HCT116 (cell line): ENCODE measurements around the gene NSMF. TPM values are rescaled to one million over a fixed set of nuclear protein-coding genes. Genes with fewer than 3 reads are reported as not detected.

Source experiments
- ATAC-seq: fragments of 200-7000 bp; cut with Tn5 transposase; 2 replicates; pipeline ENCODE4 v1.9.1; 2020; ENCODE audit warnings: mild to moderate bottlenecking, moderate library complexity
- BruUV-seq: library from RNA; stranded (reverse); fragments of 400-500 nt; replicated peaks from 2 replicates; lab custom pipeline; 2021; lab: Mats Ljungman, UMichigan
- CTCF ChIA-PET: fragments of 300-600 bp; sonication (Branson Sonifier 250); formaldehyde crosslinking; loops from one replicate; lab custom pipeline; 2021; ENCODE audit warnings: antibody characterized with exemption; lab: Charles Lee
- POLR2A ChIA-PET: fragments of 300-600, 350-600 bp; sonication (Branson Sonifier 250); formaldehyde crosslinking; loops from one replicate; lab custom pipeline; 2021; ENCODE audit warnings: antibody characterized with exemption; lab: Charles Lee
- RAD21 ChIA-PET, 2 experiments: fragments of 300-600 bp; sonication (Branson Sonifier 250); formaldehyde crosslinking; loops; one replicate each; lab custom pipeline; 2023; ENCODE audit warnings: low total read pairs in 2 of 2; ENCODE audit not compliant: uncharacterized antibody in 2 of 2, unreplicated experiment in 2 of 2, low non-redundant PET in 1 of 2; lab: Charles Lee
- DNase-seq: peaks from one replicate; pipeline ENCODE4 v3.0.0-alpha.2; 2010; ENCODE audit warnings: low read depth, low spot score
- H2AFZ ChIP-seq: fragments of 200-600 bp; shearing (Covaris generic), sonication (generic); 2 replicates; pipeline ENCODE4 v1.6.1; 2017; ENCODE audit warnings: low read depth, mixed run types, mixed read lengths, antibody characterized with exemption, low read length; ENCODE audit not compliant: poor library complexity, severe bottlenecking
- H3K27ac ChIP-seq: 2 replicates; pipeline ENCODE4 v1.5.1; 2012; ENCODE audit warnings: low read depth, low read length
- H3K27me3 ChIP-seq: fragments of 200-600 bp; sonication (generic); 2 replicates; pipeline ENCODE4 v1.6.1; 2016; ENCODE audit warnings: mixed run types, low read length, mixed read lengths; ENCODE audit not compliant: insufficient read depth
- H3K36me3 ChIP-seq, 2 experiments: fragments of 200-500 bp in 1 of 2; fragments of 200-600 bp in 1 of 2; sonication (Bioruptor generic) in 1 of 2; sonication (generic) in 1 of 2; 2 replicates each; pipeline versions ENCODE4 v1.5.1 to v1.6.1; 2014 to 2016; ENCODE audit warnings: low read length in 2 of 2, inconsistent platforms in 1 of 2, mixed read lengths in 1 of 2, mixed run types in 1 of 2; ENCODE audit not compliant: insufficient read depth in 2 of 2, control insufficient read depth in 1 of 2
- H3K4me1 ChIP-seq, 2 experiments: fragments of 200-600 bp in 1 of 2; sonication (generic) in 1 of 2; 2 replicates each; pipeline versions ENCODE4 v1.5.1 to v1.6.1; 2012 to 2017; ENCODE audit warnings: low read length in 2 of 2, inconsistent platforms in 1 of 2, mild to moderate bottlenecking in 1 of 2, mixed read lengths in 1 of 2, mixed run types in 1 of 2, moderate library complexity in 1 of 2; ENCODE audit not compliant: insufficient read depth in 2 of 2, control insufficient read depth in 1 of 2
- H3K4me2 ChIP-seq: fragments of 200-600 bp; sonication (generic); 2 replicates; pipeline ENCODE4 v1.6.1; 2017; ENCODE audit warnings: mixed run types, low read length, mixed read lengths
- H3K4me3 ChIP-seq, 2 experiments: fragments of 200-600 bp in 1 of 2; sonication (generic) in 1 of 2; replicated peaks in 1 of 2; 2 replicates each; pipeline ENCODE4 v1.5.1; 2011 to 2016; ENCODE audit warnings: low read length in 2 of 2, control low read depth in 1 of 2, low read depth in 1 of 2, mild to moderate bottlenecking in 1 of 2, mixed read lengths in 1 of 2, mixed run types in 1 of 2
- H3K79me2 ChIP-seq: fragments of 200-600 bp; sonication (generic); 2 replicates; pipeline ENCODE4 v1.6.1; 2017; ENCODE audit warnings: mild to moderate bottlenecking, mixed run types, low read length, moderate library complexity, mixed read lengths; ENCODE audit not compliant: insufficient read depth
- H3K9ac ChIP-seq: fragments of 200-600 bp; sonication (generic); 2 replicates; pipeline ENCODE4 v1.6.1; 2016; ENCODE audit warnings: low read length, mixed read lengths
- H3K9me2 ChIP-seq: fragments of 200-600 bp; sonication (generic), shearing (Covaris generic); 2 replicates; pipeline ENCODE4 v1.6.1; 2017; ENCODE audit warnings: mixed run types, mild to moderate bottlenecking, moderate library complexity; ENCODE audit not compliant: insufficient read depth
- H3K9me3 ChIP-seq, 2 experiments: fragments of 200-500 bp in 1 of 2; fragments of 200-600 bp in 1 of 2; sonication (Bioruptor generic) in 1 of 2; sonication (generic) in 1 of 2; 2 replicates each; pipeline ENCODE4 v1.6.1; 2014 to 2017; ENCODE audit warnings: low read length in 2 of 2, mixed read lengths in 2 of 2, inconsistent platforms in 1 of 2, low read depth in 1 of 2, mild to moderate bottlenecking in 1 of 2, mixed run types in 1 of 2, moderate library complexity in 1 of 2; ENCODE audit not compliant: control insufficient read depth in 1 of 2, insufficient read depth in 1 of 2
- H4K20me1 ChIP-seq: fragments of 200-600 bp; sonication (generic), shearing (Covaris generic); 2 replicates; pipeline ENCODE4 v1.6.1; 2017; ENCODE audit warnings: mixed run types, mild to moderate bottlenecking, moderate library complexity; ENCODE audit not compliant: insufficient read depth
- CBX3 ChIP-seq: IDR thresholded peaks from 2 replicates; pipeline ENCODE4 v1.6.1; 2012; ENCODE audit warnings: low read depth
- EGR1 ChIP-seq: IDR thresholded peaks from 2 replicates; pipeline ENCODE4 v1.6.1; 2012; ENCODE audit warnings: low read depth
- ELF1 ChIP-seq: IDR thresholded peaks from 2 replicates; pipeline ENCODE4 v1.6.1; 2012; ENCODE audit warnings: low read depth, borderline replicate concordance
- EZH2 ChIP-seq: fragments of 200-600 bp; sonication (generic); IDR thresholded peaks from 2 replicates; pipeline ENCODE4 v1.6.1; 2017; ENCODE audit warnings: antibody characterized with exemption, mixed run types
- EZH2phosphoT487 ChIP-seq: fragments of 200-600 bp; IDR thresholded peaks from 2 replicates; pipeline ENCODE4 v1.6.1; 2018; ENCODE audit warnings: antibody characterized with exemption, borderline replicate concordance
- FOSL1 ChIP-seq: IDR thresholded peaks from 2 replicates; pipeline ENCODE4 v1.6.1; 2012; ENCODE audit warnings: low read depth
- POLR2A ChIP-seq: IDR thresholded peaks from 2 replicates; pipeline ENCODE4 v1.7.0; 2011; ENCODE audit warnings: borderline replicate concordance; ENCODE audit not compliant: insufficient read depth, insufficient read length; ENCODE audit errors: extremely low read depth
- POLR2AphosphoS5 ChIP-seq: IDR thresholded peaks from 2 replicates; pipeline ENCODE4 v1.6.1; 2011; ENCODE audit warnings: mild to moderate bottlenecking, low read depth, low read length, moderate library complexity
- SIN3A ChIP-seq: IDR thresholded peaks from 2 replicates; pipeline ENCODE4 v1.6.1; 2012; ENCODE audit warnings: low read depth
- SP1 ChIP-seq: IDR thresholded peaks from 2 replicates; pipeline ENCODE4 v1.6.1; 2012; ENCODE audit warnings: low read depth
- SRF ChIP-seq: IDR thresholded peaks from 2 replicates; pipeline ENCODE4 v1.6.1; 2012; ENCODE audit warnings: low read depth
- YY1 ChIP-seq: IDR thresholded peaks from 2 replicates; pipeline ENCODE4 v1.6.1; 2011; ENCODE audit warnings: low read length, low read depth, moderate library complexity, mild to moderate bottlenecking; ENCODE audit not compliant: insufficient replicate concordance; ENCODE audit errors: extremely low read depth
- intact Hi-C: fragments of 100-400 bp; cut with micrococcal nuclease; formaldehyde crosslinking; loops from 2 replicates; pipeline ENCODE4 v1.10.0; 2022
- total RNA-seq: library from RNA; stranded (reverse); gene quantifications from one replicate; pipeline ENCODE4 v1.2.1, GENCODE V29; 2021; ENCODE audit not compliant: unreplicated experiment
- TF ChIP-seq, protein P1 (sequence below): IDR thresholded peaks from 2 replicates; pipeline ENCODE4 v1.6.1; 2011; ENCODE audit warnings: mild to moderate bottlenecking, low read length, moderate library complexity; ENCODE audit not compliant: insufficient replicate concordance; ENCODE audit errors: extremely low read depth
- TF ChIP-seq, protein P2 (sequence below): IDR thresholded peaks from 2 replicates; pipeline ENCODE4 v1.6.1; 2012

Gene NSMF
- total RNA-seq, 1 experiment from 2014 or later = 81.9 TPM

DNA sequence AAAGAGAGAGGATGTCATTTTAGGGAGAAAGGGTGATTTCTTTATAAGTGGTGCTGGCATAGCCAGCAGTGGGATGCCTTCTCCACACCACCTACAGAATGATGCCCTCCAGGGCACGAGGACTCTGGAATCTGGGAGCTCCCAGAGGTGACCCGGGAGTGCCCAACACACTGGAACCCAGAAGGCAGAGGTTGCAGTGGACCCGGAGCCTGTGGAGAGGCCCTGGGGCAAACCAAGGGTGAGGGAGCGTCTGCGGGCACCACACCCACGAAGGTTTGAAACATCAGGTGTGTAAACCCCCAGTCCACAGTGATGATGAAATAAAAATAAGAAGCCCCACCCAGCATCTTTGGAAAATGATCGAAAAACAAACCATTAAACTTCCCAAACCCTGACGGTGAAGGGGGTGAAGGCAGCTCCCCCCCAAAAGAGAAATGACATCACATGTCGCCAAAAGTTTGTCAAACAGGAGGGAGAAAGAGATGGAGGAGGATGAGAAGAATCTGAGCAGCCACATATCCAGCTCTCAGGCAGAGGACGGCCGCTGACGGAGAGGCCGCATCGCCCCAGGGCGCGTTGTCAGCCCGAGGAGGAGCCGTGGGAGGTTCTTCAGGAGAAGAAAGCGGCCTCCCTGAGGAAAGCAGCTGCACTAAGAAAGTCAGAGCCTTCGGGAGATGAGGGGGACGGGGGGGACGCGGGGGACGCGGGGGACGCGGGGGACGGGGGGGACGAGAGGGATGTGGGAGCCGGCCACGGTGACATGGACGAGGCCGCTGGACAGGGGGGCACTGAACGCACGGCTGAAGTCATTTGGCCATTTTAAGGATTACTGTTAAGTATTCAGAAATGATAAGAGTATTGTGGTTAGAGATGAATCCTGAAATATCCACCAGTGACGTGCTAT lies 43.1 kb upstream of the NSMF start (continued):
- TF ChIP-seq YY1 (no peak), EGR1 (no peak), SIN3A (no peak), CBX3 (no peak), POLR2A (no peak), SRF (no peak), POLR2AphosphoS5 (no peak), ELF1 (no peak), EZH2 (no peak), SP1 (no peak), FOSL1 (no peak)
- TF ChIP-seq, protein P1, sequence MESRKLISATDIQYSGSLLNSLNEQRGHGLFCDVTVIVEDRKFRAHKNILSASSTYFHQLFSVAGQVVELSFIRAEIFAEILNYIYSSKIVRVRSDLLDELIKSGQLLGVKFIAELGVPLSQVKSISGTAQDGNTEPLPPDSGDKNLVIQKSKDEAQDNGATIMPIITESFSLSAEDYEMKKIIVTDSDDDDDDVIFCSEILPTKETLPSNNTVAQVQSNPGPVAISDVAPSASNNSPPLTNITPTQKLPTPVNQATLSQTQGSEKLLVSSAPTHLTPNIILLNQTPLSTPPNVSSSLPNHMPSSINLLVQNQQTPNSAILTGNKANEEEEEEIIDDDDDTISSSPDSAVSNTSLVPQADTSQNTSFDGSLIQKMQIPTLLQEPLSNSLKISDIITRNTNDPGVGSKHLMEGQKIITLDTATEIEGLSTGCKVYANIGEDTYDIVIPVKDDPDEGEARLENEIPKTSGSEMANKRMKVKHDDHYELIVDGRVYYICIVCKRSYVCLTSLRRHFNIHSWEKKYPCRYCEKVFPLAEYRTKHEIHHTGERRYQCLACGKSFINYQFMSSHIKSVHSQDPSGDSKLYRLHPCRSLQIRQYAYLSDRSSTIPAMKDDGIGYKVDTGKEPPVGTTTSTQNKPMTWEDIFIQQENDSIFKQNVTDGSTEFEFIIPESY = no peak
- TF ChIP-seq, protein P2, sequence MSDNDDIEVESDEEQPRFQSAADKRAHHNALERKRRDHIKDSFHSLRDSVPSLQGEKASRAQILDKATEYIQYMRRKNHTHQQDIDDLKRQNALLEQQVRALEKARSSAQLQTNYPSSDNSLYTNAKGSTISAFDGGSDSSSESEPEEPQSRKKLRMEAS = no peak

- Histone ChIP-seq H3K79me2 (no peaks in the 10 kb centered on the region), H3K36me3 (no peaks in the 10 kb centered on the region), H3K27ac (no peak overlapping the region), H3K27me3 (no peaks in the 10 kb centered on the region), H3K4me1 (no peaks in the 10 kb centered on the region), H4K20me1 (no peaks in the 10 kb centered on the region), H3K4me3 (no peak overlapping the region), H3K9ac (no peak overlapping the region), H3K9me2 (no peaks in the 10 kb centered on the region), H3K9me3 (no peaks in the 10 kb centered on the region)
- POLR2A ChIA-PET = no interaction called here
- ATAC-seq (no peak), DNase-seq (no peak)
- intact Hi-C loops = no loop called here
- CTCF ChIA-PET = no interaction called here
- RAD21 ChIA-PET = no interaction called here
- TF ChIP-seq EZH2phosphoT487 (no peak), SP1 (no peak)
- TF ChIP-seq, all 23 proteins: peak for 0
- BruUV-seq = no TSS peak
- no peak overlapping the region for H2AFZ ChIP-seq
- no peak overlapping the region for H3K4me2 ChIP-seq
These were observed 42.3 kb upstream of the NSMF start for GRCh38 chr9:137501457-137501856.
